ENCODE measurements around the gene SEMA3D.

Gene SEMA3D

GRCh38 chr7:84981055-84981976 is 205.5 kb downstream of the SEMA3D start:
- no peak for DNase-seq

GRCh38 chr7:84975586-84976185 is 211.2 kb downstream of the SEMA3D start:
- no peak for DNase-seq

GRCh38 chr7:84971360-84971759 is 215.5 kb downstream of the SEMA3D start:
- DNase-seq: no peak

DNA sequence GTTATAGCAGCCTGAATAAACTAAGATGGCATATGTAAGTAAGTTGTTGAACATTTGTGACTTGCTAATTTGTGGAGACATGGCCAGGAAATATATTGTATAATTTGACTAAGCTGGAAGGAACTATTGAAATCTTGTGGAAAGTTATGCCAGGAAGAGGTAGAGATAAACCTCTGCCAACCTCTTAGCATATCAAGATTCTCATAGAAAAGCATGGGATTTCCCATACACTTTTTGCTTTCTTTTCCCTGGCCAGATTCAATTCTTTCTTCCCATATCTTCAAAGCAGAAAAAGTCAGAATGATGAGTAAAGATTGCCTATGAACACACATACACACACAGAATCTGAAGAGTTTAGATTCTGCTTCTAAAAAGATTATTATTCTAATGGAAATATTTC is 216.2 kb downstream of the SEMA3D start:
- no peak for DNase-seq

GRCh38 chr7:84953234-84953633 is 233.6 kb downstream of the SEMA3D start:
- no peak for DNase-seq

GRCh38 chr7:84950836-84951235 is 236.0 kb downstream of the SEMA3D start:
- DNase-seq: no peak

DNA sequence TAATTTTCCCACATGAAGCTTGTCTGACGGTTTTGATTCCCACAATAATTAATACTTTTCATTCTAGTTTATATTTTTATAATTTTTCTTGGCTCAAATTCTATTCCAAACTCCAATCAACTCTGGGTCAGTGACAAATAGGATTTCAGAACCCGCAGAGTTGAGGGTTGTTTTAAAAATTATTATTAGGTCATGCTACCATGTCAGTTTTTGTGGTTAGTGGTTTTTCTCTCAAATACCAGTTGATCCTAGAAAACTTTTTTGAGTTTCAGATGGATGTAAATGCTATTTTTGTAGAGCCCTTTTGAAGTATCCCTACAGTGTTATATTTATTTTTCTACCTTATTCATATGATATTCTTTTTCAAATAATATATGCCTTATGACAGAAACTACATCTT is 237.4 kb downstream of the SEMA3D start:
- DNase-seq: no peak

DNA sequence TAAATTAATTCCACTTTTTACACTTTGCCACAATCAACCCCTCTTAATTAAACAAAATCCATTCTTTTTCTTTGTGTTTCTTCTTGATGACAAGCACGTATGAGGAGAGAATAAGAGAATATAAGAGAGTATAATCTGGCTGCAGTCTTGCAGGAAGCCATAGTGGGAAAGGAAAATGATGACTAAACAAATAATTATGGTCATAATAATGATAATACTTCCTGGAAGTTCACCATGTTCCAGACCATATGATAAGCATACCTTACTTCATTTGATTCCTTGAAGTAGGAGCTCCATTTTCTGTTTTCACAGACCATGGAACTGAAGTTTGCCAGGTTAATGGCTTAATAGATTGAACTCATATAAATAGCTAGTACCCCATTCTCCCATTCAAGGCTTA is 237.8 kb downstream of the SEMA3D start:
- DNase-seq: no peak

DNA sequence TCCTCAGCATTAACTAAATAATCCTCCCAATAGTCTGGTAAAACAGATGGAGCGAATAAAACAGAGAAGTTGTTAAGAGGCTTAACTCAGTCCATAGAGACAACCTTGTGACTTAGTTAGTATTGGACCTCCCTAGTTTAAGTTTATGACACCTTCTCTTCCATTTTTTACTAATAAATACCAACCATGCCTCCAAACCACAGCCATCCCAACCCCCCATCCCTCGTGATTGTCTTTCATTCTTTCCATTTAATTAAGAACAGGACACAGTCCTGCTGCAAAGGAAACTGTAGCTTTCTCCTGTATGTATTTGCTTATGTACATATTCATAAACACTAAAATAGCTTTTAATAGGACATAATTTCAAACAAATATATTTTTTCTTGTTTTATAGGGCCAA is 238.2 kb downstream of the SEMA3D start:
- no peak for DNase-seq

DNA sequence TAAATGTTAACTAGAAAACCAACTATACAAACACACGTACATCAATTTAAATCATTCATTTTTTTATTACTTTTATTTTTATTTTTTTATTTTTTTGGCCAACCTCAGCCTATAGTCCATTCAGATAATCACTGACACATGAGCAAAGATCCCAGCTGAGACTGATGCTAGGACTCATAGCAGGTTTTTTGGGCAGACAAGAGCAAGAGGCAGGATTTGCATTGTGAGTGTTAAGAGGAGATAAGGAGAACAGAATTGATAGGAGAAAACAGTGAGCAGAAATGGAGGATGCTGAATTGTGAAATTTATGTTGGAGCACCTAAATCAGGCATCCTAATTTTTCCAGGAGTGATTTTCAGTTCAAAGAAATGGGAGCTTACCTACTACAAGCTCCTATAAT is 240.3 kb downstream of the SEMA3D start:
- no peak for DNase-seq

Measured in SHP77 treated with DMSO at 0.1 percent for 48 hours (cell line).